Measurements from ENCODE around the gene ZFAND2A. TPM values are rescaled to one million over a fixed set of nuclear protein-coding genes. Genes with fewer than 3 reads are reported as not detected.
"Not testable (repeated sequence)": the region's sequence is repeated elsewhere in the genome, so short reads cannot be mapped to it uniquely, and the experiment has no call there.

The ZFAND2A gene
- total RNA-seq, 1 experiment from 2014 or later, result 20.5 TPM

DNA sequence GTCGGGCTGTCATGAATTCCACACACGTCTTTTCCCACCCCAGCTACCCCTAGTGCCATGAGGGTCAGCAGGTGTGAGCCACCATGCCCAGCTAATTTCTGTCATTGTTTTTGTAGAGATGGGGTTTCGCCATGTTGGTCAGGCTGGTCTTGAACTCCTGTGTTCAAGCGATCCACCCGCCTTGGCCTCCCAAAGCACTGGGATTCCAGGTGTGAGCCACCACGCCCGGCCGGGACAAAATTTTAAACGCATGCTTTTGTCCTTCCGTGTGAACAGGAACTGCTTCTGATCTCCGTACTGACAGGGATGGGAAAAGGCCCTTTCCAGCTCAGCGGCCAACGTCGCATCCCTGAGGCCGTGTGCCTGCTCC is 15.6 kb upstream of the ZFAND2A start:
- no peak for DNase-seq (ENCODE audit: low read depth)

DNA sequence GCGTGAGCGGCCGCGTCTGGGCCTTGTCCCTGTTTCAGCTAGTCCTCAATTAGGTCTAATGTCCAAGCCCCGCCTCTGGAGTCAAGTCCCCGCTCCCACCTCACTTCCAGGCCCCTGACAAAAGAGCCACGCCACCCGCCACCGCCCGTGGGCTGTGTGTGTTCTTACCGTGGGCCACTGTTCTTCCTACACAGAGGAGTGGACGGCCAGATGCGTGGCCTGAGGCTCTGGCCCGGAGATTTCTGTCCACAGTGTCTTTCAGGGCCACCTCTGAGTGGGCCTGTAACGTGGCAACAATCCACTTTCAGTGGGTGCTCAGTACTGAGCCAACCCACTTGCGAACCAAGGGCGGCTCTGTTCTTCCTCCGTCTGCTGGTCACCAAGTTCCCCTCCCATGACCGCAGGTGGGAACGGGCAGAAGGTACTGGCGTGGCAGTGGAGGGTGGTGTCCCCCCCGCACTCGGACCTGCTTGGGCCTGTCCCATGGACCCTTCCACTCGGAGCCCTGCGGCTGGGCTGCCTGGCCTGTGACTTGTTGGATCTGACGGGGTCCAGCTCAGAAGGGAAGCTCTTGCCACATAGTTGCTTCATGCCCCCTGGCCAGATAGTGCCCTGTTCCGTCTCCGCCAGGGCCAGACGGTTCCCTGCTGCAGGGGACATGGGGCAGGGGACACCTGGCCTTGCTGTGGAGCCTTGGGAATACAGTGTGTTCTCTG is 15.0 kb upstream of the ZFAND2A start:
- no peak for DNase-seq (ENCODE audit: low read depth)

DNA sequence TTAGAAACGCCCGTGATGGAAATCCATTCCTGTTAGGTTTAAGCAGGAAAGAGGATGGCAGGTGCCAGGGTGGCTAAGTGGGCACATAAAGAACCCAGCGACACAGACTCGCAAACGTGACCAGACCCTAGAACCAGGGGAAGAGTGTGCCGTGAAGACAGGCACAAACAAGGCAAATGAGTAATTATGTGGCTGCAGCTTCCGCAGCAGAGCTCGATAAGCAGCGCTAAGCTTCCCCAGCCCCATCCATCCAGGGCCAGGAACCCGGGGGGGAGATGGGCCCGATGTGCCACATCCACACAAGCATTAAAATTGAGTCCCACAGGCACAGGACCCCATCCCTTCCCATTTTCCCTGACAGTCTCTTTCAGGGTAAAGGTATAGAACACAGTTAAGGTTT is 14.0 kb upstream of the ZFAND2A start:
- DNase-seq (ENCODE audit: low read depth), result no peak

DNA sequence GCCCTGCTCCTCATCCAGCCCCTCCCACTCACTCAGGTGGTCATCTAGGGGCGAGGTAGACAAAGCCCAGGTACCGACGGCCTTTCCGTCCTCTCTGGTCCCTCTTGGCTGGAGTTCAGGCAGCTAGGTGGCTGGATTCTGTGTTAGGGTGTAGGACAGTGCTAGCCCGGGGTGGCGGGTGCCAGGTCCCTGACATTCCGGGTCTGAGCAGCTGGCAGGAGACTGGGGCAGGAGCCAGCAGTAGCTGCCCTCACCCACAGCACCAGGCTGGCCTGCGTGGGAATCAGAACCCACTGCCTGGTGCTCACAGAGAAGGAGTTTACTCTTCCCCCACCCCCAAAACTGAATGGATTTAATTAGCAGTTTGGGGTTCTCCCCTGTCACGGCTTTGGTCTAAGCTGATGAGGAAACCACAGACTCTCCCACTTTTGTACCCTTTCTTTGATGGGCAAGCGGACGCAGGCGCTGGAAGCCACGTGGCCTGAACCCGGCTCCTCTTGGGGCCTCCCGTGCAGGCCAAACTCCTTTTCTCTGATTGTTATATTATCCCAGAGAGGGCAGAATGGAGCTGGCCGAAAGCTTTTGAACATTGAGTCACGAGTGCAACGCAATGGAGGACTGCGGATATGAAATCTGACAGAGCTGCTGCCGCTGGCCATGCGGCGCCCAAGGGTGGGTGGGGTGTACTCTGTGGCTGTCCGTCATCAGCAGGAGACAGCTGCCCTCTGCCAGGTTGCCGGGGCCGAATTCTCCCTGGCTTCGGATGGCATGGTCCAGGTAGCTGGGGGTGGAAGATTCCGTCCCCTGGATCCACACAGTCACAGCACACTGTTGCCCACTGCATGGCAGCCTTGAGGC is 12.9 kb upstream of the ZFAND2A start:
- DNase-seq (ENCODE audit: low read depth), result no peak

DNA sequence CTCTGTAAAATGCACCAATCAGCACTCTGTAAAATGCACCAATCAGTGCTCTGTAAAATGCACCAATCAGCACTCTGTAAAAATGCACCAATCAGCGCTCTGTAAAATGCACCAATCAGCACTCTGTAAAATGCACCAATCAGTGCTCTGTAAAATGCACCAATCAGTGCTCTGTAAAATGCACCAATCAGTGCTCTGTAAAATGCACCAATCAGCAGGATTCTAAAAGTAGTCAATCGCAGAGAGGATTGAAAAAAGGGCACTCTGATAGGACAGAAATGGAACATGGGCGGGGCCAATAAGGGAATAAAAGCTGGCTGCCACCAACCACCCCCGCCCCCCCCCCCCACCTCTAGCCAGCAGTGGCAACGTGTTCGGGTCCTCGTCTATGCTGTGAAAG is 11.5 kb upstream of the ZFAND2A start:
- not testable (repeated sequence) for DNase-seq (ENCODE audit: low read depth)

DNA sequence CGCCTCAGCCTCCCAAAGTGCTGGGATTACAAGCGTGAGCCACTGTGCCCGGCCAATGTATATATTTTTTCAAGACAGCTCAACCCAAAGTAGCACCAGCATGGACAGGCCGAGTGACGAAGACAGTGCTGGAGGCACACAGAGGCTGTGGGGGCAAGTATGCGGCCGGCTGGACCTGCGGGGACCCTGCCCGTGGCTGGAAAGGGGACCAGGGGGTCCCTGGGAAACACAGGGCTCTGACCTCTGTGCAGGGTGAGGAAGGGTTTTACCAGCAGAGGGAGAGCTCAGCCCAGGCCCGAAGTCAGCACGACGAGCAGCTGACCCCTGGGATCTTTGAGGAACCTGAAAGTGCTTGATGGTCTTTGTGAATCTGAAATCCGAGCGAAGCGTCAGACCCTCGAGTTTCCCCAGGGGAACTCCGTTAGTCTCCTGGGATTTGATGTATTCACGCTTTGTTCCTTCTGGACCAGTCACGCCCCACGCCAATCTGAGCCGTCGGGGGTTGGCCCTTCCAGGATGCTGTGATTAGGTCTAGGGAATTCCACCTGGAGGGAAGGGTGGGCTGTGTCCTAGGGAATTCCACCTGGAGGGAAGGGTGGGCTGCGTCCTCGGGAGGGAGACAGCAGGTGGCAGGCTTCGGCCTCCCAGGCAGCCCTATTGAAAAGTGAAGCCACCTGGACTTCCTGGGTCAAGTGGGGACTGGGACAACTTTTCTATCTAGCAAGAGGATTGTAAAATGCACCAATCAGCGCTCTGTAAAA is 10.9 kb upstream of the ZFAND2A start:
- no peak for DNase-seq (ENCODE audit: low read depth)

DNA sequence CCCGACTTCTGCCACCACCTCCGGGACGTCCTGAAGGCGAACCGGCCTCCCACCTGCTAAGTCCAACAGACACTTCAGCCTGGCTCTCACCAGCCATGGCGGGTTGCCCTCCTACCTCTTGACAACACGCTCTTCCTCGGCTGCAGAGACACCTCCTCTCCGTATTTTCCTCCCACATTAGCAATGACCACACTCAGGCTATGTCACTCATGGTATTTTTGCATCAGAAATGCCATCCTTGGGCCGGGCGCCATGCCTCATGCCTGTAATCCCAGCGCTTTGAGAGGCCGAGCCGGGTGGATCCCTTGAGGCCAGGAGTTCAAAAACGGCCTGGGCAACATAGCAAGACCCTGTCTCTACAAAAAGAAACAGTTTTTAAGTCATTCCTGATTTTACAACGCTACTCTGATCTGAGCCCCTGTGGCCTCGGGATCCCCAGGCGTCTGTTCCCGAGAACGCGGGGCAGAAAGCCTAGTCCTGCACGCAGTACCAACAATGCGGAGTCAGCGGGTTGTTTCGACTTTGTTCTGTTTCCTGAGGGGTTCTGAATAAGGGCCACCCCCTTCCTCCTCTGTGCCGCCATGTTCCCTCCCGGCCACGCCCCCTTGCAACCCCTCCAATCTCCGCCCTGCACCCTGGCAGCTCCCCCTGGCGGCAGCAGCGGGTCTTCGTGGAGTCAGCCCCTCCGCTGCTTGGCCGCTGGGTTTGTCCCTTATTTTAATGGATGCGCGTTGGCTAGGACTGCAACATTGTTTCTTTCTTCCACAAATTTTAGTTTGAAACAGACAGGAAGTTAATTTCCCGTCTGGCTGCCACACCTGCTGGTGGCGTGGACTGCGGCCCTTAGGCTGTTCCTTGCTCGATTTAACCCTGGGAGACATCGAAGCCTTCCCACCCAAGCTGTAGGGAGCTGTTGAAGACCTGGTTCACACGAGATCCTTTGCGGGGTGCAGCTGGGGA is 9.7 kb upstream of the ZFAND2A start:
- peak; percentile 74 for DNase-seq (ENCODE audit: low read depth)

DNA sequence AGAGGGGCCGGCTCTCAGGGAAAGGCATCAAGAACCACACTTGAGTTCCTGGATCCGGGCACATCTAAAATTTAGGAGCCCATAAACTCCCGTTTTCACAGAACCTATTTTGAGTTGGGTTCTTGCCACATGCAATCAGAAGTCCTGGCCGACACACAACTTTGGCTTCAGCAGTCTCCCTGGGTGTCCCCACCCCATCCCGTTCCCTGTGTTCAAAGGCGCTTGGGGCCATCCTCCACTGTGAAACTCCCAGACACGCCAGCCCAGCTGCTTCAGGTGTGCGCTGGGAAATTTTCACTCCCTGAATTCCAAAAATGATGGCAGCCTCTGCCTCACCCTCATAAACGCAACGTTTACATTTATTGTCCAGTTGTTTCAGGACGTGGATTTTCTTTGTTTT is 8.4 kb upstream of the ZFAND2A start:
- DNase-seq (ENCODE audit: low read depth), result no peak

DNA sequence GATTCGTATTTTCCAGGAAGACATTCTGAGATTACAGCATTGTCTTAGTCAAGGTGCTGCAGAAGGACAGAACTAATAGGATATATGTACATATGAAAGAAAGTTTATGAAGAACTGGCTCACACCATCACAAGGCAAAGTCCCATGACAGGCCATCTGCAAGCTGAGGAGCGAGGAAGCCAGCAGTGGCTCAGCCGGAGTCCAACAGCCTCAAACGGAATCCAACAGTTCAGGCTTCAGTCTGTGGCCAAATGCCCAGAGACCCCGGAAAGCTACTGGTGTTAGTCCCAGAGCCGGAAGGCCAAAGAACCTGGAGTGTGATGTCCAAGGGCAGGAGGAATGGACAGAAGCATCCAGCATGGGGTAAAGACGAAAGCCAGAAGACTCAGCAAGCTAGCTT is 4.4 kb upstream of the ZFAND2A start:
- no peak for DNase-seq (ENCODE audit: low read depth)

DNA sequence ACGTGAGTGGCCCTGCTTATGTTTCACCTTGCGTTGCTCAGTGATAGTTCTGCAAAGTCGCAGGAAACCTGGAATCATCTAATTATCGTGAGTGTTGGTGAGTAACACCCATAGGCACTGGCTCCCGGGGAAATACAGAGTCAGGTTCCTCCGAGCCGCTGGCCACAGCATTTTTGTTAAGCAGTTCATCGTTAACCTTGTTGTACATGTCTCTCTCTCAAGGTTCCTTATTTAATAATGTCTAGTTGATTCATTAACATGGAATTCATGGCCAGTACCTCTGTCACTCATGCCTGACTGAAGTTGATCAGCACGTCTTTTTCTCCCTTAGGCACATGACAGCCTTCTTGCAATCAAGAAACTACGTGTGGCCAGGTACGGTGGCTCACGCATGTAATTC is 3.1 kb upstream of the ZFAND2A start:
- no peak for DNase-seq (ENCODE audit: low read depth)

DNA sequence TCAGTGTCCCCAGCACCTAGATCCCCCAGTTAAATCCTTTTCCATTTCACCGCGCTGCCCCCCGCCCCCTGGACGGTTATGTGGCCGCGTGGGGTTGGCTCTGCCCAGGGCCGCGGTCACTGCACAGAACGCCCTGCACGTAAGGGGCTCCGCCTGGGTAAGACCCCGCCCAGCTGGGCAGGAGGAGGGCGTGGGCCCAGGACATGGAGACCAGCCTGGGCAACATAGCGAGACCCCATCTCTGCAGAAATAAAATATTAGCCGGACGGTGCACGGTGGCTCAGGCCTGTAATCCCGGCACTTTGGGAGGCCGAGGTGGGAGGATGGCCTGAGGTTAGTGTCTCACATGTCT is 650 bp upstream of the ZFAND2A start:
- DNase-seq (ENCODE audit: low read depth), result peak; percentile 34

DNA sequence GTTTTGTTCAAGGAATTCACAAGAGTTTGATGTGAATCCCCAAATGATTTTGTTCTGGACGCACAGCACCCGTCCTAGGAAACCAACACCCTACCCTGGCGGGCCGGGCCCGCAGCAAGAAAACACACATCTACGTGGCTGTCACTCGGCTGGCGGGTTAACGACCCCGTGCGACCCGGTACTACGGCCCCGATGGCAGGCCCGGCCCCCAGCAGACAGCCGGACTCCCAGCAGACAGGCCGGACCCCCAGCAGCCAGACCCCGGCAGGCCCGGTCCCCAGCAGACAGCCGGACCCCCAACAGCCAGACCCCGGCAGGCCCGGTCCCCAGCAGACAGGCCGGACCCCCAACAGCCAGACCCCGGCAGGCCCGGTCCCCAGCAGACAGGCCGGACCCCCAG is 765 bp downstream of the ZFAND2A start:
- DNase-seq (ENCODE audit: low read depth), result not testable (repeated sequence)

DNA sequence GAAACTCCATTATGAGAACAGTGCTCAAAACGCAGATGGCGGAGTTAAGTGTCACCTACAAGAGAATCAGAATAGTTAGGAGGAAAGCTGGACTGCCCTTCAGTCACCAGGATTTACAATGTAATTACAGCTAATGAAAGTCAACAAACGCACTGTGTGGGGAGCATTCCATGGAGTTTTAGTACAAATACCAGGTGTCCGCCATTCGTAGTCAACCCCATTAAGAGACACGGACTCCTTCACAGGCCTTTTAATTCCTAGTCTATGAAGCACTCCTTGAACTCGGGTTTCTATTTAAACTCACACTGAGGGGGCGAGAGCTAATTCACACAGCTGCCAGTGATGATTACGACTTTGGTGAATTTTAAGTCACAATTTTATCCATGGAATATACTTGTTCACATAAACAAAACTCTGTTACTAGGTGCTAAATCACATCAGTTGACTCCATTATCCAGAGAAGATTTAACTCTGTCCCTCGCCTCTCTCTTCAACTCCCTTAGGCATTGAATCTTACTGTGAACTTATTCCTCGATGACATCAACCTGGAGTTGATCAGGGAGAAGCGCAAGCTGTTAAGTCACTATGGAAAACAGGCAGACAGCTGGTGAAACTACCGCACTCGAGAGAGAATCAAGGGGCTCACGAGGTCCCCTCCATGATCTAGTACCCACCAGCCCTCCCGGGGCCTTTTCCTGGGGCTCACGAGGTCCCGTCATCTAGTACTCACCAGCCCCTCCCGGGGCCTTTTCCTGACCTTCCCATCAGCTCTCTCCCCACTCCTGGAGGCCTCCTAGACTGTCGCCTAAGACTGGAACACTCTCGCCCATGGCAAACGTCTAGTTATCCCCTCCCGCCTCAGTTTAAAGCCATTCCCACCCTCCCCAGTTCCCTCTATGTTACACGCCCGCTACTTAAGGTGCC is 1.5 kb downstream of the ZFAND2A start:
- DNase-seq (ENCODE audit: low read depth), result no peak

DNA sequence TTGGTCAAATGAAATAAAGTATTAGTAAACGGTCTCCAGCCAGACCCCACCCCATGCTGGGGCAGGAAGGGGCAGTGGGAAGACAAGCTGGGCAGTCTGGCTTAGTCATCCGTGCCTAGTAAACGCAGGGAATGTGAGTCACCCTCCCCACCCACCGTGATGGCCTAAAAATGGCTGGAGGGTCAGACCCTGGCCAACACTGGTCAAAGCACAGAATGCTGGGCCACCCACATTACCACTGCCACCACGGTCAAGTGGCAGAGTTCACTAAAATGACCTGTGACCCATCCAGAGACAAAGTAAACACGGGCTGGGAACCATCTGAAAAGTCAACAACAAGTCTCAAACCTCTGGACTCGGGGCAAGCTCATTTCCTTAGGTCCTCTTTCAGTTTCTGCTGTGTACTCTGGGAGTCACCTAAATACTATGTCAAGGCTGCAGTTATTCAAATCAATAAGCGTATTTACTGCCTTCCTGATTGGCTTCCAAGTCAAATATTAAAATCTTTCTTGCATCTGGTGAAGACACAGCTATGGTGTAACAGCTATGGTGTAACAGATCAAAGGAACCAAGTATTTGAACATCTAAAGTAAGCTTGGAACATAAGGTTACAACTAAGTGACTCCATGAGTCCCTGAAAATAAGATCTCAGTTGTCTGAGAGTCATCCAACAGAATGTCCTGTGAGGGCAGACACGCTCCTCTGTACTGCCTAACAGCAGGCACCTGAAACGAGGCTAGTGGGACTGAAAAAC is 3.0 kb downstream of the ZFAND2A start:
- DNase-seq (ENCODE audit: low read depth), result peak; percentile 58

DNA sequence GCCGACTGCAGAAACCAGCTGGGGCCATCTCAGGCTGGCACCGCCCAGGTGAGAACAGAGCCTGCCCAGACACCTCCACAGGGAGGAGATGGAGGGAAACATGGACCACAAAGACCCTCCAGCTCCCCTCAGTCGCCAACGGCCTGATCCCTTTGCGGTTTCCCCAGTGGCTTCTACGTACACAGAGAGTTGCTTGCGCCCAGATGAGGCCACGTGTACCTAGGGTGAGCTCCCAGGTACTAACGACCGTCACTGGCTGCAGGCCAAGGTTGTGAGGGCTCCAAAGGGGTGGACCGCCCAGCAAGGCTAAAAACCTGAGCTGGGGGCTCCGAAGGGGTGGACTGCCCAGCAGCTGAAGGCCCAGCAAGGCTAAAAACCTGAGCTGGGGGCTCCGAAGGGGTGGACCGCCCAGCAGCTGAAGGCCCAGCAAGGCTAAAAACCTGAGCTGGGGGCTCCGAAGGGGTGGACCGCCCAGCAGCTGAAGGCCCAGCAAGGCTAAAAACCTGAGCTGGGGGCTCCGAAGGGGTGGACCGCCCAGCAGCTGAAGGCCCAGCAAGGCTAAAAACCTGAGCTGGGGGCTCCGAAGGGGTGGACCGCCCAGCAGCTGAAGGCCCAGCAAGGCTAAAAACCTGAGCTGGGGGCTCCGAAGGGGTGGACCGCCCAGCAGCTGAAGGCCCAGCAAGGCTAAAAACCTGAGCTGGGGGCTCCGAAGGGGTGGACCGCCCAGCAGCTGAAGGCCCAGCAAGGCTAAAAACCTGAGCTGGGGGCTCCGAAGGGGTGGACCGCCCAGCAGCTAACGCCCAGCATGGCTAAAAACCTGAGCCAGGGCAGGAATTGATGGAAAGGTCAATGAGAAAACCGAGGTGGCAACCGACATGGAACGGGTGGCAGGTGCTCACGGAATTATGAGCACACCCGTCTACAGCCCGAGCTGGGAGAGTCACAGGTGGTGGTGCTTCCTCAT is 3.9 kb downstream of the ZFAND2A start:
- not testable (repeated sequence) for DNase-seq (ENCODE audit: low read depth)

DNA sequence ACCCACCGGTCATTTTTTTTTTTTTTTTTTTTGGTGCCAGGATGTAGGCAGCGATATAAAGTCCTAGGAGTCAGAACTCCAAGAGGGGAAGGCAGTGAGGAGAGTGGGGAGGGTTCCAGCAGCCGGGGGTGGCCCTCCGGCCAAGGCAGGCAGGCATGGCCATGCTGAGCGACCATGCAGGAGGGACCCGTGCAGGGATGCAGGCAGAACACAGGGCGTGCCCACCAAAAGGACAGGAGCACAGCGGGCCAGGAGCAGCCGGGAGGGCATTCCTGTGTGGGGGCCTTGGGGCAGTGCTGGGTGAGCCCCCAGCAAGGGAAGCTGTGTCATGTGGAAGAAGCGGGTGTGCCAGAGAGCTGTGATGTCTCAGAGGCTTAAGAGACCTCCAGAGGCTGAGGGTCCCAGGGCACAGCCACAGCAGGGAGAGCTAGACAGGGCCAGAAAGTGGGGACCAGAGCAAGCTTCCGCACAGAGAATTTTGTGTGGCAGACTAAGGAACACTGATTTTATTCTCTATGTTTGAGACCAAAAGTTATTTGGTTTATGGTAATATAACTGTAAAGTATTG is 5.7 kb downstream of the ZFAND2A start:
- no peak for DNase-seq (ENCODE audit: low read depth)

DNA sequence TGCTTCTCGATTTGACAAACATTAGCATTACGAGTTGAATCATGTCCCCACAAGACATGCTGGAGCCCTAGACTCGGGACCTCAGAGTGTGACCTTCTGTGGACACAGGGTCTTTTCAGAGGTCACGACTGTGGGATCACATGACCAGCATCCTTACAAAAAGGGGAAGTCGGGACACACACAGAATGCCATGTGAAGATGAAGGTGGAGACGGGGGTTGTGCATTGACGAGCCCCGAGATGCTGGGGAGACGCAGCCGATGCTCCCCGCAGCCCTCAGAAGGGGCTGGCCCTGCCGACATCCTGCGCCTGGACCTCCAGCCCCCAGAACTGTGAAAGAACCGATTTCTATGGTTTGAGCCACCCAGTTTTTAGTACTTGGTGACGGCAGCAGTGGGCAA is 7.5 kb downstream of the ZFAND2A start:
- DNase-seq (ENCODE audit: low read depth), result no peak

Data from LHCN-M2 (cell line).